H1 (cell line): ENCODE data around the gene ARAP2. TPM values are rescaled to one million over a fixed set of nuclear protein-coding genes. Genes with fewer than 3 reads are reported as not detected.

ENCODE experiments used
- CTCF ChIA-PET: fragments of 300-600 bp; sonication (Branson Sonifier 250); formaldehyde crosslinking; loops from one replicate; lab custom pipeline; 2021; ENCODE audit not compliant: partially characterized antibody; lab: Charles Lee
- POLR2A ChIA-PET: fragments of 300-600 bp; sonication (Branson Sonifier 250); formaldehyde crosslinking; loops from one replicate; lab custom pipeline; 2021; ENCODE audit warnings: inconsistent platforms; ENCODE audit not compliant: partially characterized antibody; lab: Charles Lee
- DNase-seq, 2 experiments: peaks; one replicate each; pipeline versions ENCODE4 v3.0.0 to v3.0.0-alpha.2; 2010 to 2022; ENCODE audit warnings: low spot score in 2 of 2, low read depth in 1 of 2, mixed read lengths in 1 of 2
- FAIRE-seq: peaks from 2 replicates; lab custom pipeline; 2011; peaks lifted over from hg19 to GRCh38; lab: Jason Lieb, UNC
- H2AFZ ChIP-seq: 2 replicates; pipeline ENCODE4 v1.8.1; 2012; ENCODE audit warnings: low read length, inconsistent platforms
- H2AK5ac ChIP-seq: 2 replicates; pipeline ENCODE4 v1.6.1; 2013; ENCODE audit warnings: low read depth, low read length
- H2BK120ac ChIP-seq: replicated peaks from 2 replicates; pipeline ENCODE3; 2013; ENCODE audit warnings: low read depth, low read length, inconsistent platforms
- H2BK12ac ChIP-seq: 2 replicates; pipeline ENCODE4 v1.6.1; 2013; ENCODE audit warnings: low read depth, low read length
- H2BK15ac ChIP-seq: 2 replicates; pipeline ENCODE4 v1.6.1; 2013; ENCODE audit warnings: low read length
- H2BK20ac ChIP-seq: 2 replicates; pipeline ENCODE4 v1.6.1; 2013; ENCODE audit warnings: low read length
- H2BK5ac ChIP-seq: 2 replicates; pipeline ENCODE4 v1.6.1; 2013; ENCODE audit warnings: low read depth, low read length
- H3K14ac ChIP-seq: 2 replicates; pipeline ENCODE4 v1.6.1; 2013; ENCODE audit warnings: inconsistent platforms; ENCODE audit not compliant: insufficient read length
- H3K18ac ChIP-seq: 2 replicates; pipeline ENCODE4 v1.6.1; 2013; ENCODE audit warnings: low read length; ENCODE audit errors: extremely low read depth
- H3K23ac ChIP-seq: 2 replicates; pipeline ENCODE4 v1.6.1; 2013; ENCODE audit warnings: inconsistent platforms; ENCODE audit not compliant: insufficient read length
- H3K23me2 ChIP-seq: 2 replicates; pipeline ENCODE4 v1.6.1; 2013; ENCODE audit warnings: low read depth, low read length
- H3K27ac ChIP-seq: 2 replicates; pipeline ENCODE4 v1.6.1; 2011; ENCODE audit warnings: low read depth, low read length, inconsistent platforms
- H3K27me3 ChIP-seq, 4 experiments: replicated peaks in 1 of 4; 1 replicate in 1 of 4; 2 replicates in 3 of 4; pipeline versions ENCODE4 v1.6.1 to v1.8.1; 2011 to 2013; ENCODE audit warnings: low read length in 3 of 4, mild to moderate bottlenecking in 3 of 4, inconsistent platforms in 2 of 4, mixed read lengths in 2 of 4, moderate library complexity in 1 of 4; ENCODE audit not compliant: control insufficient read depth in 3 of 4, insufficient read depth in 3 of 4; ENCODE audit errors: extremely low read depth in 1 of 4
- H3K36me3 ChIP-seq, 4 experiments: 2 replicates each; pipeline versions ENCODE4 v1.6.1 to v1.8.1; 2011 to 2013; ENCODE audit warnings: mild to moderate bottlenecking in 4 of 4, low read length in 3 of 4, moderate library complexity in 2 of 4, control low read depth in 1 of 4, inconsistent platforms in 1 of 4; ENCODE audit not compliant: insufficient read depth in 4 of 4, control insufficient read depth in 2 of 4
- H3K4ac ChIP-seq: replicated peaks from 2 replicates; pipeline ENCODE3; 2013; ENCODE audit warnings: low read length, low read depth, mixed read lengths, inconsistent platforms; ENCODE audit not compliant: insufficient read length
- H3K4me1 ChIP-seq, 4 experiments: replicated peaks in 1 of 4; 1 replicate in 1 of 4; 2 replicates in 3 of 4; pipeline versions ENCODE4 v1.6.1 to v1.8.1; 2011 to 2013; ENCODE audit warnings: low read length in 3 of 4, inconsistent platforms in 2 of 4, mixed read lengths in 1 of 4; ENCODE audit not compliant: insufficient read depth in 4 of 4, control insufficient read depth in 3 of 4
- H3K4me2 ChIP-seq, 2 experiments: 2 replicates each; pipeline versions ENCODE4 v1.6.1 to v1.8.1; 2011 to 2013; ENCODE audit warnings: low read depth in 2 of 2, low read length in 2 of 2, control low read depth in 1 of 2, inconsistent platforms in 1 of 2, mild to moderate bottlenecking in 1 of 2; ENCODE audit not compliant: insufficient read depth in 1 of 2
- H3K4me3 ChIP-seq, 4 experiments: fragments of 200-600, 300-600 bp in 1 of 4; sonication (generic), shearing (Covaris generic), sonication (Bioruptor Twin) in 1 of 4; 2 replicates each; pipeline versions ENCODE4 v1.5.1 to v1.8.1; 2011 to 2016; ENCODE audit warnings: low read length in 4 of 4, low read depth in 3 of 4, control low read depth in 2 of 4, inconsistent platforms in 2 of 4, mild to moderate bottlenecking in 2 of 4, mixed read lengths in 1 of 4, moderate library complexity in 1 of 4; ENCODE audit not compliant: insufficient read depth in 2 of 4; ENCODE audit errors: extremely low read depth in 1 of 4
- H3K56ac ChIP-seq: replicated peaks from 2 replicates; pipeline ENCODE3; 2013; ENCODE audit warnings: low read depth, mild to moderate bottlenecking, mixed read lengths, low read length, inconsistent platforms; ENCODE audit not compliant: insufficient read length
- H3K79me1 ChIP-seq: 2 replicates; pipeline ENCODE4 v1.6.1; 2013; ENCODE audit warnings: low read depth, low read length, control low read depth
- H3K79me2 ChIP-seq, 2 experiments: 2 replicates each; pipeline versions ENCODE4 v1.6.1 to v1.8.1; 2012 to 2013; ENCODE audit warnings: low read length in 2 of 2, mild to moderate bottlenecking in 2 of 2, inconsistent platforms in 1 of 2; ENCODE audit not compliant: insufficient read depth in 2 of 2, control insufficient read depth in 1 of 2
- H3K9ac ChIP-seq, 4 experiments: replicated peaks in 1 of 4; 1 replicate in 1 of 4; 2 replicates in 3 of 4; pipeline versions ENCODE4 v1.6.1 to v1.8.1; 2011 to 2013; ENCODE audit warnings: low read depth in 3 of 4, low read length in 3 of 4, control low read depth in 2 of 4, mild to moderate bottlenecking in 2 of 4, moderate library complexity in 2 of 4, inconsistent platforms in 1 of 4; ENCODE audit errors: extremely low read depth in 1 of 4
- H3K9me3 ChIP-seq, 2 experiments: 2 replicates each; pipeline versions ENCODE4 v1.6.1 to v1.8.1; 2012 to 2013; ENCODE audit warnings: mild to moderate bottlenecking in 2 of 2, moderate library complexity in 2 of 2, control low read depth in 1 of 2, inconsistent platforms in 1 of 2, low read depth in 1 of 2, low read length in 1 of 2, mixed read lengths in 1 of 2; ENCODE audit not compliant: insufficient read depth in 2 of 2
- H4K20me1 ChIP-seq, 2 experiments: replicated peaks in 1 of 2; 2 replicates each; pipeline versions ENCODE3 to v1.8.1; 2011 to 2013; ENCODE audit warnings: inconsistent platforms in 2 of 2, low read length in 2 of 2, mild to moderate bottlenecking in 1 of 2; ENCODE audit not compliant: insufficient read depth in 2 of 2, control insufficient read depth in 1 of 2
- H4K5ac ChIP-seq: 2 replicates; pipeline ENCODE4 v1.6.1; 2013; ENCODE audit warnings: low read length, low read depth, mixed read lengths, inconsistent platforms; ENCODE audit not compliant: insufficient read length
- H4K8ac ChIP-seq: 2 replicates; pipeline ENCODE4 v1.8.0; 2013; ENCODE audit warnings: mild to moderate bottlenecking, moderate library complexity, low read length, inconsistent platforms; ENCODE audit not compliant: insufficient read depth; ENCODE audit errors: extremely low read depth
- H4K91ac ChIP-seq: replicated peaks from 2 replicates; pipeline ENCODE3; 2013; ENCODE audit warnings: low read length, mixed read lengths, inconsistent platforms; ENCODE audit not compliant: insufficient read length
- CBX5 ChIP-seq: fragments of 300-800, 300-1000 bp; sonication (generic); IDR thresholded peaks from 2 replicates; pipeline ENCODE4 v1.7.1; 2016; ENCODE audit warnings: antibody characterized with exemption, low read length, low read depth
- NRF1 ChIP-seq: IDR thresholded peaks from 2 replicates; pipeline ENCODE4 v1.6.1; 2011; ENCODE audit warnings: mild to moderate bottlenecking, low read depth, low read length, improper control_type of control experiment
- PHF8 ChIP-seq: fragments of 200-600 bp; sonication (generic); conservative IDR thresholded peaks from 2 replicates; pipeline ENCODE4 v1.7.1; 2012; ENCODE audit warnings: low read depth, mild to moderate bottlenecking, inconsistent platforms, low read length, moderate library complexity
- POLR2AphosphoS5 ChIP-seq: IDR thresholded peaks from 2 replicates; pipeline ENCODE4 v1.6.1; 2011; ENCODE audit warnings: low read depth, low read length
- POU5F1 ChIP-seq: IDR thresholded peaks from 2 replicates; pipeline ENCODE4 v1.6.1; 2011; ENCODE audit warnings: low read depth, mild to moderate bottlenecking, low read length, moderate library complexity
- SUZ12 ChIP-seq: fragments of 200-600 bp; sonication (generic); IDR thresholded peaks from 2 replicates; pipeline ENCODE4 v1.6.1; 2012; ENCODE audit warnings: mild to moderate bottlenecking, inconsistent platforms, low read length, moderate library complexity, mixed read lengths
- TCF12 ChIP-seq: IDR thresholded peaks from 2 replicates; pipeline ENCODE4 v1.6.1; 2011; ENCODE audit warnings: low read depth, mild to moderate bottlenecking, low read length
- TEAD4 ChIP-seq: IDR thresholded peaks from 2 replicates; pipeline ENCODE4 v1.6.1; 2012; ENCODE audit warnings: low read depth, low read length, inconsistent platforms, mixed read lengths
- YY1 ChIP-seq: IDR thresholded peaks from 2 replicates; pipeline ENCODE4 v1.6.1; 2011; ENCODE audit warnings: low read depth, mild to moderate bottlenecking, low read length
- WGBS, 2 experiments: shearing (Covaris generic) in 1 of 2; methylation state at CpG; one replicate each; pipeline versions ENCODE4 v1.1.6 to v1.1.7; 2013 to 2015; ENCODE audit warnings: low lambda C conversion rate in 2 of 2, mixed read lengths in 2 of 2, inconsistent platforms in 1 of 2, low coverage in 1 of 2, missing lambda C conversion rate in 1 of 2; ENCODE audit not compliant: insufficient replicate concordance in 2 of 2, insufficient coverage in 1 of 2, insufficient read length in 1 of 2; ENCODE audit errors: extremely low coverage in 1 of 2, missing lambda C conversion rate in 1 of 2; 5-methylcytosine and 5-hydroxymethylcytosine counted together
- polyA plus RNA-seq, 7 experiments: library from polyadenylated mRNA; depleted of rRNA in 3 of 7; stranded (reverse) in 5 of 7; unstranded in 2 of 7; fragments of >200 nt in 5 of 7; fragments of 200-250 nt in 2 of 7; gene quantifications; 1 replicate in 5 of 7; 2 replicates in 1 of 7; 4 replicates in 1 of 7; pipeline versions ENCODE4 v1.2.1 to v1.2.3, GENCODE V29; 2011 to 2013; ENCODE audit warnings: missing spikeins in 2 of 7, mixed read lengths in 2 of 7
- total RNA-seq: library from RNA; stranded (reverse); fragmentation: NEBNext Ultra II Directional; extraction: Animal tissue kit (Norgen Biotek cat#: 25700); gene quantifications from 2 replicates; pipeline ENCODE4 v1.2.1, GENCODE V29; 2021

The ARAP2 gene
- total and polyA plus RNA-seq, 2 of the 8 experiments (the other 6 are each of a cell fraction or from before 2014, with no cell fraction given), result 0.15 to 2.3 TPM

DNA sequence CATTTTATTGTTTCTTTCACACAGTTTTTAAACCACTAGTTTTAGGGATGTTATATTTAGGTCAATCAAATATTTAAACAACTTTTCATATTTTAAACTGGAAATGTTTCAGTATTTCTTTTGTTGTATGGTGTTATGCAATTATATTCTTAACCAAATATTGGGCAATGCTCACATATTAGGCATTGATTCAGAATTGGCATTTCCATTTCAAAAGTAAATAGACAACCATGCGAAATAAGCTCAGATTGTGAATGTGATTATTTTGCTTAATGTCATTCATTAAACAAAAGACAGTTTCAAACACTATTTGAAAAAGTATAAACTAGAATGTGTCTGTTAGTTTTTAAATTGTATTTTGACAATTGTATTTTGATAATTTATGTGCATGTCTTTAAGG lies 36.9 kb downstream of the ARAP2 start:
- Histone ChIP-seq H3K27me3 (no peaks in the 10 kb centered on the region), H3K56ac (no peak overlapping the region), H4K91ac (no peak overlapping the region), H2BK12ac (no peak overlapping the region), H3K4ac (no peak overlapping the region), H3K9me3 (no peaks in the 10 kb centered on the region), H2BK15ac (no peak overlapping the region), H2BK120ac (no peak overlapping the region), H2BK5ac (no peak overlapping the region), H3K36me3 (no peaks in the 10 kb centered on the region), H2BK20ac (no peak overlapping the region), H3K4me2 (no peak overlapping the region), H3K79me1 (no peaks in the 10 kb centered on the region), H4K8ac (no peak overlapping the region), H4K20me1 (no peaks in the 10 kb centered on the region), H2AFZ (no peak overlapping the region), H3K14ac (no peak overlapping the region), H3K4me1 (no peaks in the 10 kb centered on the region), H3K4me3 (no peak overlapping the region), H3K27ac (no peak overlapping the region), H3K79me2 (no peaks in the 10 kb centered on the region), H3K23me2 (no peaks in the 10 kb centered on the region), H2AK5ac (no peak overlapping the region), H3K9ac (no peak overlapping the region), H4K5ac (no peak overlapping the region), H3K18ac (no peak overlapping the region), H3K23ac (no peak overlapping the region)
- CTCF ChIA-PET, result no interaction called here
- DNase-seq (no peak), FAIRE-seq (no peak)
- no peak for TF ChIP-seq TEAD4
- TF ChIP-seq CBX5, result no peak
- TF ChIP-seq NRF1, result no peak
- no peak for TF ChIP-seq SUZ12
- no peak for TF ChIP-seq YY1
- TF ChIP-seq POLR2AphosphoS5, result no peak
- no peak for TF ChIP-seq PHF8
- no peak for TF ChIP-seq TCF12
- no peak for TF ChIP-seq POU5F1
- WGBS, 2 experiments, result 97% methylated on average over 1 of the region's 1 CpG; no CpG with 5 or more reads in 1 of the 2 experiments
- POLR2A ChIA-PET, result no interaction called here
